ENCODE measurements around the gene CA10.

- no peak for TF ChIP-seq CTCF (IDR thresholded peaks at IDR 0.05)
- no peak for TF ChIP-seq POLR2A (IDR thresholded peaks at IDR 0.05)
Observed at GRCh38 chr17:51646539-51646938, 512.0 kb downstream of the CA10 start.

All from right lobe of liver (tissue), 4 donors.